K562 (cell line): Measurements from ENCODE around the gene TMEM273. TPM values are rescaled to one million over a fixed set of nuclear protein-coding genes. Genes with fewer than 3 reads are reported as not detected.

Experiments used
- CREB3 ChIP-seq: fragments of 450-650 bp; conservative IDR thresholded peaks from 2 replicates; pipeline ENCODE4 v1.6.1; 2016; ENCODE audit warnings: missing genetic modification characterization, low read depth, mild to moderate bottlenecking, missing compliant biosample characterization, moderate library complexity
- DIDO1 ChIP-seq: fragments of 450-650 bp; IDR thresholded peaks from 2 replicates; pipeline ENCODE4 v1.6.1; 2016; ENCODE audit warnings: low read depth, missing biosample characterization, missing genetic modification characterization
- FOXA3 ChIP-seq, 2 experiments: fragments of 450-650 bp in 1 of 2; sonication (generic) in 1 of 2; formaldehyde crosslinking; IDR thresholded peaks in 1 of 2; conservative IDR thresholded peaks in 1 of 2; 2 replicates each; pipeline versions ENCODE4 v1.4.0 to v1.8.0; 2020 to 2022; ENCODE audit warnings: mild to moderate bottlenecking in 2 of 2, missing genetic modification reagents in 1 of 2
- GABPB2 ChIP-seq: fragments of 250-450 bp; sonication (Bioruptor Pico); conservative IDR thresholded peaks from 2 replicates; pipeline ENCODE4 v1.5.1; 2021; ENCODE audit warnings: mild to moderate bottlenecking
- HLTF ChIP-seq: fragments of 450-650 bp; IDR thresholded peaks from 2 replicates; pipeline ENCODE4 v1.6.1; 2016
- ILF3 ChIP-seq: fragments of 450-650 bp; IDR thresholded peaks from 2 replicates; pipeline ENCODE4 v1.6.1; 2018; ENCODE audit warnings: antibody characterized with exemption, mild to moderate bottlenecking, moderate library complexity, borderline replicate concordance
- KAT7 ChIP-seq: sonication (generic); formaldehyde crosslinking; IDR thresholded peaks from 2 replicates; pipeline ENCODE4 v1.8.0; 2022; ENCODE audit warnings: missing genetic modification reagents, mild to moderate bottlenecking, borderline replicate concordance
- RFX1 ChIP-seq: fragments of 450-650 bp; IDR thresholded peaks from 2 replicates; pipeline ENCODE4 v1.6.1; 2016; ENCODE audit warnings: mild to moderate bottlenecking, moderate library complexity
- SAP30 ChIP-seq: fragments of 200-600 bp; sonication (generic); IDR thresholded peaks from 2 replicates; pipeline ENCODE4 v1.6.1; 2012; ENCODE audit warnings: borderline replicate concordance, low read depth, mild to moderate bottlenecking, moderate library complexity, low read length, control low read depth, inconsistent platforms; ENCODE audit not compliant: insufficient read depth, poor library complexity, severe bottlenecking
- SETDB1 ChIP-seq: IDR thresholded peaks from one replicate; pipeline ENCODE4 v1.6.1; 2012; ENCODE audit warnings: low read length, control low read depth, inconsistent platforms
- TAF1 ChIP-seq: IDR thresholded peaks from 2 replicates; pipeline ENCODE4 v1.6.1; 2011; ENCODE audit warnings: mild to moderate bottlenecking, low read length, moderate library complexity; ENCODE audit not compliant: insufficient read depth, control insufficient read depth, severe bottlenecking; ENCODE audit errors: extremely low read depth
- TCF3 ChIP-seq: sonication (generic); formaldehyde crosslinking; IDR thresholded peaks from 2 replicates; pipeline ENCODE4 v1.4.0; 2020; ENCODE audit warnings: mild to moderate bottlenecking, missing genetic modification reagents
- ZNF224 ChIP-seq: sonication (generic); formaldehyde crosslinking; IDR thresholded peaks from 2 replicates; pipeline ENCODE4 v1.8.0; 2022; ENCODE audit warnings: mild to moderate bottlenecking, missing genetic modification reagents
- ZNF431 ChIP-seq: sonication (generic); formaldehyde crosslinking; IDR thresholded peaks from 2 replicates; pipeline ENCODE4 v1.8.0; 2022; ENCODE audit warnings: mild to moderate bottlenecking, missing genetic modification reagents
- ZNF511 ChIP-seq: sonication (generic); formaldehyde crosslinking; IDR thresholded peaks from 2 replicates; pipeline ENCODE4 v1.8.0; 2022; ENCODE audit warnings: mild to moderate bottlenecking, missing genetic modification reagents
- ZNF785 ChIP-seq: fragments of 250-450 bp; sonication (Bioruptor Pico); IDR thresholded peaks from 2 replicates; pipeline ENCODE4 v1.4.0; 2020; ENCODE audit warnings: mild to moderate bottlenecking
- polyA plus RNA-seq, 8 experiments: library from polyadenylated mRNA; depleted of rRNA in 4 of 8; stranded (reverse) in 5 of 8; unstranded in 3 of 8; fragments of >200 nt; fragmentation: Nextera tagmentation in 2 of 8; fragmentation: Illumina TruSeq in 1 of 8; extraction: Ambion mirVana in 2 of 8; extraction: Trizol in 1 of 8; gene quantifications; 2 replicates each; pipeline versions ENCODE4 v1.2.1 to v1.2.3, GENCODE V29; 2011 to 2014; ENCODE audit warnings: inconsistent platforms in 1 of 8, missing spikeins in 1 of 8
- total RNA-seq, 7 experiments: library from RNA; depleted of rRNA in 6 of 7; stranded (reverse); fragments of >200 nt in 6 of 7; fragmentation: Illumina TruSeq in 2 of 7; extraction: Trizol in 2 of 7; gene quantifications; 2 replicates each; pipeline versions ENCODE4 v1.2.1 to v1.2.3, GENCODE V29; 2011 to 2021; ENCODE audit warnings: low replicate concordance in 1 of 7
- TF ChIP-seq, protein P1 (sequence below), 2 experiments: IDR thresholded peaks; 2 replicates each; pipeline ENCODE4 v1.6.1; 2011; ENCODE audit warnings: borderline replicate concordance in 1 of 2, control low read depth in 1 of 2, low read depth in 1 of 2, low read length in 1 of 2, mild to moderate bottlenecking in 1 of 2, mixed read lengths in 1 of 2, moderate library complexity in 1 of 2; ENCODE audit not compliant: insufficient read depth in 1 of 2, insufficient read length in 1 of 2, poor library complexity in 1 of 2, severe bottlenecking in 1 of 2; ENCODE audit errors: extremely low read depth in 1 of 2
- TF ChIP-seq, protein P2 (sequence below), 2 experiments: fragments of 450-650 bp in 1 of 2; sonication (generic) in 1 of 2; formaldehyde crosslinking in 1 of 2; IDR thresholded peaks in 1 of 2; conservative IDR thresholded peaks in 1 of 2; 2 replicates each; pipeline versions ENCODE4 v1.6.1 to v1.8.1; 2016 to 2023; ENCODE audit warnings: mild to moderate bottlenecking in 2 of 2, moderate library complexity in 2 of 2, inconsistent platforms in 1 of 2, missing genetic modification reagents in 1 of 2
- TF ChIP-seq, protein P3 (sequence below), 3 experiments: fragments of 200-800 bp in 1 of 3; sonication (Bioruptor generic) in 1 of 3; sonication (generic) in 1 of 3; formaldehyde crosslinking in 1 of 3; IDR thresholded peaks; 2 replicates each; pipeline versions ENCODE4 v1.6.1 to v1.8.0; 2016 to 2022; ENCODE audit warnings: mild to moderate bottlenecking in 2 of 3, missing compliant biosample characterization in 2 of 3, missing genetic modification characterization in 2 of 3, missing genetic modification reagents in 1 of 3

Gene TMEM273
- total and polyA plus RNA-seq, 9 of the 15 experiments (the other 6 are each of a cell fraction or from before 2014, with no cell fraction given) = 39.2 to 131 (median 95.6) TPM

DNA sequence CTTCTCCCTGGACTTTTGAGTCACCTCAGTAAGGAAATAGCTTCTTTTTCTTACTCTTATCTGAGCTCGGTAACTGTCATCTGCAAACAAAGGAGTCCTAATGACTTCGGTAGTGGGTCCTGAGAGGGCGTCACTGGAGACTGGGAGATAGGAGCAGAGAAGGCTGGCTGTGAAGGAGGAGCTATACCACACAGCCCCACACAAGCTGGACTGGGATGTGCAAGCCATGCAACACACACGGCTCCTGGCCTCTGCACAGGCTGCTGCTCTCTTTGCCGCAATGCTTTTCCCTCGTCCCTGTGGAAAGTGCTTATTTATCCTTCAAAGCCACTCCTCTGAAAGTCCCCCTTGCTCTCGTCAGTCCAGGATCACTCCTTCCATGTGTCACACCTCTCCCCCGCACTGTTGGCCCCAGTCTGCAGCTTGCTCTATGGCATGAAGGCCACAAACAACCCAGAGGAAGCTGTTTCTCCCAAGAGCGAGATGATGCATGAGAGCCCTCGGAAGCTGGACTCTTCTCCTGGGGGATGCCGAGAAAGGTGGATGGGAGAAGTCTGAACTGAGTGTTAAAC lies 14.9 kb downstream of the TMEM273 start (continued):
- TF ChIP-seq, protein P1, sequence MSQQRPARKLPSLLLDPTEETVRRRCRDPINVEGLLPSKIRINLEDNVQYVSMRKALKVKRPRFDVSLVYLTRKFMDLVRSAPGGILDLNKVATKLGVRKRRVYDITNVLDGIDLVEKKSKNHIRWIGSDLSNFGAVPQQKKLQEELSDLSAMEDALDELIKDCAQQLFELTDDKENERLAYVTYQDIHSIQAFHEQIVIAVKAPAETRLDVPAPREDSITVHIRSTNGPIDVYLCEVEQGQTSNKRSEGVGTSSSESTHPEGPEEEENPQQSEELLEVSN (IDR thresholded peaks at IDR 0.05; ENCODE audit: borderline replicate concordance in 1 of 2, extremely low read depth in 1 of 2, insufficient read depth in 1 of 2, insufficient read length in 1 of 2, low read depth in 1 of 2, low read length in 1 of 2, poor library complexity in 1 of 2, severe bottlenecking in 1 of 2) = peak; percentile 18 to 73
- peak; percentile 88 to 91 for TF ChIP-seq FOXA3 (CRISPR knock-in tag; conservative IDR thresholded peaks at IDR 0.05 in 1 of 2, IDR thresholded peaks at IDR 0.05 in 1 of 2)
- no peak for TF ChIP-seq KAT7 (CRISPR knock-in tag)
- TF ChIP-seq ZNF431 = no peak
- TF ChIP-seq TAF1 = peak; percentile 31
- TF ChIP-seq ZNF785 = no peak
- no peak for TF ChIP-seq ZNF511 (CRISPR knock-in tag)
- TF ChIP-seq TCF3 (CRISPR knock-in tag) = peak; percentile 79
- TF ChIP-seq ILF3 = no peak
- TF ChIP-seq CREB3 (tag) = peak; percentile 58; the same call in 1 of the 2 replicates
- TF ChIP-seq, protein P2, sequence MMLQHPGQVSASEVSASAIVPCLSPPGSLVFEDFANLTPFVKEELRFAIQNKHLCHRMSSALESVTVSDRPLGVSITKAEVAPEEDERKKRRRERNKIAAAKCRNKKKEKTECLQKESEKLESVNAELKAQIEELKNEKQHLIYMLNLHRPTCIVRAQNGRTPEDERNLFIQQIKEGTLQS (IDR thresholded peaks at IDR 0.05) = peak; percentile 26; the same call in 1 of the 2 replicates
- TF ChIP-seq, protein P2 (CRISPR knock-in tag; conservative IDR thresholded peaks at IDR 0.05) = no peak
- TF ChIP-seq RFX1 = no peak
- TF ChIP-seq GABPB2 (CRISPR knock-in tag) = no peak
- TF ChIP-seq, protein P3, sequence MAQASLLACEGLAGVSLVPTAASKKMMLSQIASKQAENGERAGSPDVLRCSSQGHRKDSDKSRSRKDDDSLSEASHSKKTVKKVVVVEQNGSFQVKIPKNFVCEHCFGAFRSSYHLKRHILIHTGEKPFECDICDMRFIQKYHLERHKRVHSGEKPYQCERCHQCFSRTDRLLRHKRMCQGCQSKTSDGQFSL (CRISPR knock-in tag; IDR thresholded peaks at IDR 0.05) = no peak
- TF ChIP-seq, protein P3 (tag; IDR thresholded peaks at IDR 0.05) = no peak
- 0 out of 2 replicates have a peak, but pooled peaks have one; percentile 24 for TF ChIP-seq HLTF
- peak; percentile 40 for TF ChIP-seq SAP30
- TF ChIP-seq SETDB1 = no peak
- TF ChIP-seq ZNF224 = 0 out of 2 replicates have a peak, but pooled peaks have one; percentile 49
- TF ChIP-seq DIDO1 (tag) = no peak
